HUES6 (cell line): ENCODE data around the gene NCR2.

Source experiments
- H3K27ac ChIP-seq: 2 replicates; pipeline ENCODE4 v1.7.0; 2013; ENCODE audit warnings: low read depth, mild to moderate bottlenecking, low read length, inconsistent platforms
- H3K27me3 ChIP-seq: 2 replicates; pipeline ENCODE4 v1.6.1; 2013; ENCODE audit warnings: low read length; ENCODE audit not compliant: control insufficient read depth, insufficient read depth
- H3K36me3 ChIP-seq: 2 replicates; pipeline ENCODE4 v1.6.1; 2013; ENCODE audit warnings: low read length; ENCODE audit not compliant: control insufficient read depth, insufficient read depth
- H3K4me1 ChIP-seq: 2 replicates; pipeline ENCODE4 v1.6.1; 2013; ENCODE audit warnings: low read length; ENCODE audit not compliant: control insufficient read depth, insufficient read depth
- H3K4me3 ChIP-seq: 2 replicates; pipeline ENCODE4 v1.5.1; 2013; ENCODE audit warnings: low read depth, low read length
- H3K9ac ChIP-seq: one replicate; pipeline ENCODE4 v1.6.1; 2013; ENCODE audit warnings: mild to moderate bottlenecking, low read length
- H3K9me3 ChIP-seq: 2 replicates; pipeline ENCODE4 v1.6.1; 2013; ENCODE audit warnings: low read depth, low read length; ENCODE audit not compliant: control insufficient read depth, insufficient read depth

NCR2 gene

DNA sequence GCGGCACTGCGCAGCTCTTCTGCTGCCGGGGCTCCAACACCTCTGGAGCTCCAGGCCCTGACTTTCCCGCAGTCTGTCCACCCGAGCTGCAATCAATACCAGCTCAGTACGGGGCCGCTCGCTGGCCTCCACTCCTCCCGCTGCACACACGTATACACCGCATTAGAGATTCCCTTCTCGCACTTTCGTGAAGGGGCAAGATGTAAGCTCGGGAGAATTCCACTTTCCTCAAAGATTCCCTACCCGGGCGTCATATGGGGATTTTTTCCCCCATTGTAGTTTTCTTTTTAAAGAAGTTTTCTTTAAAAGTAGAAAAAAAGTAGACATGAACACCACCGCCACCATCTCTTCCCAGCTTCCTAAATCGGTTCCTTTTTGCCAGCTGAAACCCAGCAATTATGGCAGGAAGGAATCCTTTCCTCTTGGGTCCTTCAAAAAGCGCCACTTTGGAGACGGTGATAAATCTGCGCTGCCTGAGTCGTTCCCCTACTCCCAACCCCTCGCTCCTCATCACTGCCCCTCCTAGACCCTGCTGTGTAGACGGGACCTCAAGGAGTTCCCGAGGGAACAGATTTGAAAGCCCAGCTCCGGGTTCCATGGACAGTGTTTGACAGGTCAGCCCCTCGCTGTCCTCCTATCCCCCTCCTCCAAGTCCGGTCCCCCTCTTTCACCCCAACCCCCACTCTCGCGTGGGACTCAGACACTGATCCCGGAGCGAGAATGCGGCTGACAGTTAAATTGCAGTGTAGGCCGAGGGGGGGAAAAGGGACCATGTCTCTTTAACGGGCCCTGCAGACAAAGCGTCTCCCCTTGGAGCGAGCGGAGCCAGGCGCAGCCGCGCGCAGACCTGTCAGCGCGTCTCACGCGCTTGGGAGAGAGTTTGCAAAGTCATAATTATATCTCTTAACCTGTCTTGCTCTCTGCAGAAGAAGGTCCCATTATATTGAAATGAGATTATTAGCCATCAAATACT, 39.5 kb downstream of the NCR2 start:
- Histone ChIP-seq H3K27ac (no peak overlapping the region), H3K27me3 (peaks cover 100% of the 10 kb centered on the region), H3K4me3 (peak overlapping the region; percentile 51), H3K36me3 (no peaks in the 10 kb centered on the region), H3K9me3 (no peaks in the 10 kb centered on the region), H3K4me1 (peaks cover 52% of the 10 kb centered on the region), H3K9ac (no peak overlapping the region)

DNA sequence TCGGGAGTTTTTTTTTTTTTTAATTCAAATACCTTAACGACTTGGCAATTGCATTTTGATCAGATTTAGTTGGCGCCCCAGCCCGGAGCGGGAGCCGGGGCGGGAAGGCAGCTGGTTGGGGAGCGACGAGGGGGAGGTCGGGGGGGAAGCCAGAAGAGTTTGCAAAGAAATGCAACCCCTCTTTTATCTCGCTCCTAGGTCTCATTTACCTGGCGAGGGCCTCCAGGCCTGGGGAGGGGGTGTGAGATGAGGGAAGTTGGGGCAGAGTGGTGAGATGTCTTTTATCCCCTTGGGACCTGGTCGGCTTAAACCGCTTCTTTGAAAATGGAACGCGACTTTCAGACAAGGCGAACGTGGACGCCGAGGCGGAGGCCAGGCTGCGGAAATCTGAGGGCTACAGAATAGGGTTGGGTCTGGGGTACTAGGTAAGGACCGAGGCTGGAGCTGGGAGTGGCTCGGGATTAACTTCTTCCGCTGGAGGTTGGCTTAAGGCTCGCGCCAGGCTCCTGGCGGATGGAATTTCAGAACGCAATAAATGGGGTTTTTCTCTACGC, 40.3 kb downstream of the NCR2 start:
- Histone ChIP-seq H3K4me3 (peak overlapping the region; percentile 30), H3K4me1 (peaks cover 48% of the 10 kb centered on the region), H3K36me3 (no peaks in the 10 kb centered on the region), H3K27ac (no peak overlapping the region), H3K9ac (no peak overlapping the region), H3K9me3 (no peaks in the 10 kb centered on the region), H3K27me3 (peaks cover 100% of the 10 kb centered on the region)

DNA sequence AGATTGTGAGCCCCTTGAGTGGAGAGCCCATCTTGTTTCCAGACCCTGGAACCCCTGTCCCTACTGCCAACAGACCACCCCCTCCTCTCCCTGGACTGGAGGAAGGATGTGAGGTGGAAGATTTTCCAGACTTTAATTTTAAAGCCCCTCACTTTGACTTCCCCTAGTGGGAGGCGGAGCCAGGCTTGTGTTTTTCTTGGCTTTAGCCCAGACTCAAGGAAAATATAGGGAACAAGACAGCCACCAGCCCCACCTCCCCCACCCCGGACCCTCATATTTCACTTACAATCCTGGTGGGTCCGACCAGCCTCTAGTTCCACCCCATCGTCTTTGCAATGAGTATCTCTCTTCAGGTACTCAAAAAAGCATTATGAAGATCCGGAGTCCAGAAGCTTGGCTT, 40.8 kb downstream of the NCR2 start:
- peaks cover 43% of the 10 kb centered on the region for H3K4me1 ChIP-seq
- peak overlapping the region; percentile 30 for H3K4me3 ChIP-seq
- H3K9ac ChIP-seq = no peak overlapping the region
- H3K27me3 ChIP-seq = peaks cover 100% of the 10 kb centered on the region
- no peaks in the 10 kb centered on the region for H3K9me3 ChIP-seq
- H3K36me3 ChIP-seq = no peaks in the 10 kb centered on the region
- H3K27ac ChIP-seq = no peak overlapping the region

DNA sequence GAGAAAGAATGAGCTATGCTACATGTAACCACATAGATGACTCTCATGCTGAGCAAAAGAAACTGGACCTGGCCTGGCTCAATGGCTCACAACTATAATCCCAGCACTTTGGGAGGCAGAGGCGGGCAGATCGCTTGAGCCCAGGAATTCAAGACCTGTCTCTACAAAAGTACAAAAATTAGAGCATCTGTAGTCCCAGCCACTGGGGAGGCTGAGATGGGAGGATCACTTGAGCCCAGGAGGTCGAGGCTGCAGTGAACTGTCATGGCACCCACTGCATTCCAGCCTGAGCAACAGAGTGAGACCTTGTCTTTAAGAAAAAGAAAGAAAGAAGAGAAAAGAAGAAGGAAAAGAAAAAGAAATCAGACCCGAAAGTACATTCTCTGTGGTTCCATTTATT, 41.7 kb downstream of the NCR2 start:
- H3K4me1 ChIP-seq = peaks cover 34% of the 10 kb centered on the region
- H3K9ac ChIP-seq = no peak overlapping the region
- H3K27ac ChIP-seq = no peak overlapping the region
- no peaks in the 10 kb centered on the region for H3K9me3 ChIP-seq
- H3K27me3 ChIP-seq = peaks cover 100% of the 10 kb centered on the region
- no peak overlapping the region for H3K4me3 ChIP-seq
- H3K36me3 ChIP-seq = no peaks in the 10 kb centered on the region

DNA sequence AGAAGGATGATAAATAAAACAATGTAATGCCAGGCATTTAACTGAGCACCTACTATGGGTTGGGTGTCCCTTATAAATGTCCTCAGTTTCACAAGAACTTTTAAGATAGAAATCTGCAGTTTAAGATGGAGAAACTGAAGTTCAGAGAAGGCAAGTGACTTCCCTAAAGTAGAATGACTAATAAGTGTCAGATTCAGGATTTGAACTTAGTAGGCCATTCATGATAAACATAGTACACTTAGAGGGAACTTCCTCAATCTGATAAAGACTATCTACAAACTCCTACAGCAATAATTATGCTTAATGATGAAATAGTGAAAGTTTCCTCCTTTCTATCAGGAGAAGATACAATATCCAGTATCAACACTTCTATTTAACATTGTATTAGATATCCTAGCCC, 43.9 kb downstream of the NCR2 start:
- H3K27me3 ChIP-seq = peaks cover 95% of the 10 kb centered on the region
- no peaks in the 10 kb centered on the region for H3K36me3 ChIP-seq
- H3K9me3 ChIP-seq = no peaks in the 10 kb centered on the region
- no peak overlapping the region for H3K27ac ChIP-seq
- peaks cover 16% of the 10 kb centered on the region for H3K4me1 ChIP-seq
- H3K9ac ChIP-seq = no peak overlapping the region
- no peak overlapping the region for H3K4me3 ChIP-seq

DNA sequence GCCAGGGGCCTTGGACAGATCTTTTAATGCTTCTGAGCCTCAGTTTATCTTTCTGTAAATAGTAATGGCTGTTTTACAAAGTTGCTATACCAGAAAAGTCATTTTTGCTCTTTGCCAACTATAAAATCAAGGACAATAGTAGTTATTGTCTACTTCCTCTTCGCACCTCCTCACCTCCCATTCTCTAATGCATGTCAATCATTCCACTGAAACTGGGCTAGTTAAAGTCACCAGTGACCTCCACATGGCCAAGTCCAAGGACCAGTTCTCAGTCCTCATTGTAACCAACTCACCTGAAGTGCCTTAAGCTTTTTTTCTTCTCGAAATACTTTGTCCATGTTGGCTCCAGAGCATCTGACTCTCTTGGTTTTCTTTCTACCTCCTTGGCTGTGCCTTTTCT, 51.2 kb downstream of the NCR2 start:
- Histone ChIP-seq H3K9me3 (peaks cover 4% of the 10 kb centered on the region), H3K27ac (no peak overlapping the region), H3K4me1 (no peaks in the 10 kb centered on the region), H3K36me3 (no peaks in the 10 kb centered on the region), H3K9ac (no peak overlapping the region), H3K27me3 (peaks cover 83% of the 10 kb centered on the region), H3K4me3 (no peak overlapping the region)

DNA sequence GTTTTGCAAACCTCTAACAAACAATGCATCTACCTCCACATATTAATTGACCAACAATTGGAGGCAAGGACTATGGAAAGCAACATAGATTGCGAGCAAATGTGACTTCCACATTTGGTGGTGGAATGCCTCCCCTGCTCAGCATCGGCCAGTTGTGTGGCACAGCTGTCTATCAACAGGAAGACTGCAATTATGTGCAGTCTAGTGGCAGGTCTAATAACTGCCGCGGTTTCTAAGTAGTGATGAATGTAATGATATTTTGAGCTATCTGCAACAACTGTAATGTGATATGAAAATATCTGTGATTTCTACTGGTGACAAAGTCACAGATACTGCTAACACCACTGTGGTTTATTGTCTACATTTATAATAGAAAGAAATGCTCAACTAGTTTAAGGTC, 56.8 kb downstream of the NCR2 start:
- H3K9ac ChIP-seq = no peak overlapping the region
- H3K27ac ChIP-seq = no peak overlapping the region
- peaks cover 9% of the 10 kb centered on the region for H3K4me1 ChIP-seq
- H3K9me3 ChIP-seq = peaks cover 11% of the 10 kb centered on the region
- no peaks in the 10 kb centered on the region for H3K36me3 ChIP-seq
- peaks cover 64% of the 10 kb centered on the region for H3K27me3 ChIP-seq
- H3K4me3 ChIP-seq = no peak overlapping the region

DNA sequence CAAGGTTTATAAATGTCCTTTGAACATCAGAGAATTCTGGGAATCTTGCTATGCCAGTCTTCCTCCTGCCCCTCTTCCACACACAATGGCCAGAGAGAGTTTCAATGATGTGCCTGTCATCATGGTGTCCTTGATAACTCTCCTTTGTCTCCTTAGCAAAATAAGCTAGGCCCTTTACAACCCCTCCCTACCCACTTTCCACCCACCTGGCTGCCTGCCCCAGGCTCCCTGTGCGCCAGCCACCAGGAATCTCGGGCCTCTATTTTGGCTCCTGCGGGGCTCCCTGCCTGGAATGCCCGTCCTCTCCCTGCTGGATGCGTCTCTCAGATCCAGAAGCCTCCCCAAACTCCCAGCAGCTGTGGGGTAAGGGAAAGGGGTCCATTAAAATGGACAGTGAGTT, 60.9 kb downstream of the NCR2 start:
- Histone ChIP-seq H3K9ac (no peak overlapping the region), H3K27ac (no peak overlapping the region)

GRCh38 chr6:41399424-41399823, 64.0 kb downstream of the NCR2 start:
- peaks cover 5% of the 10 kb centered on the region; the same call in 1 of the 2 replicates for H3K9me3 ChIP-seq
- H3K36me3 ChIP-seq = no peaks in the 10 kb centered on the region
- H3K4me3 ChIP-seq = no peak overlapping the region
- H3K27ac ChIP-seq = no peak overlapping the region
- H3K4me1 ChIP-seq = peaks cover 9% of the 10 kb centered on the region
- H3K9ac ChIP-seq = no peak overlapping the region
- peaks cover 77% of the 10 kb centered on the region for H3K27me3 ChIP-seq

More for the DNA sequence above, 60.9 kb downstream of the NCR2 start:
- Histone ChIP-seq H3K4me1 (peaks cover 9% of the 10 kb centered on the region), H3K9me3 (peaks cover 7% of the 10 kb centered on the region; the same call in 1 of the 2 replicates), H3K27me3 (peaks cover 65% of the 10 kb centered on the region), H3K36me3 (no peaks in the 10 kb centered on the region), H3K4me3 (no peak overlapping the region)
